GM10847 (cell line): ENCODE data around the gene TUBGCP3.

Source experiments
- POLR2A ChIP-seq: IDR thresholded peaks from 2 replicates; pipeline ENCODE4 v1.6.1; 2011; ENCODE audit not compliant: insufficient read length; ENCODE audit errors: extremely low read depth

The TUBGCP3 gene

GRCh38 chr13:112483299-112483698 lies 104.7 kb downstream of the TUBGCP3 start:
- no peak for TF ChIP-seq POLR2A

GRCh38 chr13:112481458-112481857 lies 106.5 kb downstream of the TUBGCP3 start:
- no peak for TF ChIP-seq POLR2A

GRCh38 chr13:112479389-112479788 lies 108.6 kb downstream of the TUBGCP3 start:
- TF ChIP-seq POLR2A = no peak

GRCh38 chr13:112477070-112477619 lies 110.8 kb downstream of the TUBGCP3 start:
- TF ChIP-seq POLR2A = no peak

GRCh38 chr13:112475889-112476288 lies 112.1 kb downstream of the TUBGCP3 start:
- no peak for TF ChIP-seq POLR2A

GRCh38 chr13:112474869-112475268 lies 113.1 kb downstream of the TUBGCP3 start:
- TF ChIP-seq POLR2A = no peak

- TF ChIP-seq POLR2A = no peak
Observed at GRCh38 chr13:112473818-112474217, 114.1 kb downstream of the TUBGCP3 start.

GRCh38 chr13:112469071-112469745 lies 118.7 kb downstream of the TUBGCP3 start:
- TF ChIP-seq POLR2A = no peak

- no peak for TF ChIP-seq POLR2A
Observed at GRCh38 chr13:112468069-112468468, 119.9 kb downstream of the TUBGCP3 start.

GRCh38 chr13:112467236-112467635 lies 120.7 kb downstream of the TUBGCP3 start:
- no peak for TF ChIP-seq POLR2A

GRCh38 chr13:112466132-112467058 lies 121.6 kb downstream of the TUBGCP3 start:
- TF ChIP-seq POLR2A = no peak

- no peak for TF ChIP-seq POLR2A
Observed at GRCh38 chr13:112465251-112466131, 122.5 kb downstream of the TUBGCP3 start.

- no peak for TF ChIP-seq POLR2A
Observed at GRCh38 chr13:112464720-112465119, 123.2 kb downstream of the TUBGCP3 start.

- TF ChIP-seq POLR2A = no peak
Observed at GRCh38 chr13:112462408-112462807, 125.5 kb downstream of the TUBGCP3 start.

- no peak for TF ChIP-seq POLR2A
Observed at GRCh38 chr13:112457485-112457884, 130.5 kb downstream of the TUBGCP3 start.
